NCI-H524 (cell line): ENCODE results near the gene THSD4.
"Not testable (repeated sequence)": the region's sequence is repeated elsewhere in the genome, so short reads cannot be mapped to it uniquely, and the experiment has no call there.

ENCODE experiments used
- DNase-seq, 2 experiments: peaks; one replicate each; lab custom pipeline; 2025; lab: John Stamatoyannopoulos, UW

The THSD4 gene

GRCh38 chr15:71189718-71190117 is 74.4 kb downstream of the THSD4 start:
- DNase-seq = no peak

- peak; percentile 82 to 95 for DNase-seq
Measured at GRCh38 chr15:71191296-71191695, 76.0 kb downstream of the THSD4 start.

GRCh38 chr15:71192816-71193215 is 77.5 kb downstream of the THSD4 start:
- no peak for DNase-seq

GRCh38 chr15:71194286-71194685 is 79.0 kb downstream of the THSD4 start:
- no peak for DNase-seq

- peak; percentile 5 to 39 for DNase-seq
Measured at GRCh38 chr15:71195242-71195641, 80.0 kb downstream of the THSD4 start.

- DNase-seq = no peak
Measured at GRCh38 chr15:71197620-71198019, 82.3 kb downstream of the THSD4 start.

GRCh38 chr15:71198846-71199245 is 83.6 kb downstream of the THSD4 start:
- no peak for DNase-seq

- DNase-seq = no peak
Measured at GRCh38 chr15:71199384-71200351, 84.4 kb downstream of the THSD4 start.

GRCh38 chr15:71201477-71201876 is 86.2 kb downstream of the THSD4 start:
- peak; percentile 100 for DNase-seq

- peak; percentile 19 to 60 for DNase-seq
Measured at GRCh38 chr15:71202712-71203111, 87.4 kb downstream of the THSD4 start.

- no peak for DNase-seq
Measured at GRCh38 chr15:71203586-71204474, 88.6 kb downstream of the THSD4 start.

GRCh38 chr15:71207141-71207540 is 91.9 kb downstream of the THSD4 start:
- no peak for DNase-seq

GRCh38 chr15:71212146-71212545 is 96.9 kb downstream of the THSD4 start:
- no peak for DNase-seq

GRCh38 chr15:71213943-71214342 is 98.7 kb downstream of the THSD4 start:
- not testable (repeated sequence) for DNase-seq

GRCh38 chr15:71215126-71215894 is 100.0 kb downstream of the THSD4 start:
- DNase-seq = no peak

- DNase-seq = no peak
Measured at GRCh38 chr15:71218272-71218805, 103.1 kb downstream of the THSD4 start.

- DNase-seq = no peak
Measured at GRCh38 chr15:71219101-71219500, 103.8 kb downstream of the THSD4 start.

- DNase-seq = peak in 1 of 2 experiments; percentile 45
Measured at GRCh38 chr15:71219645-71220044, 104.4 kb downstream of the THSD4 start.

GRCh38 chr15:71220828-71221227 is 105.6 kb downstream of the THSD4 start:
- DNase-seq = no peak

- no peak for DNase-seq
Measured at GRCh38 chr15:71221417-71221816, 106.1 kb downstream of the THSD4 start.

GRCh38 chr15:71223516-71223915 is 108.2 kb downstream of the THSD4 start:
- no peak for DNase-seq

- DNase-seq = no peak
Measured at GRCh38 chr15:71224024-71224423, 108.8 kb downstream of the THSD4 start.
